ENCODE measurements around the gene GAPDH. TPM values are rescaled to one million over a fixed set of nuclear protein-coding genes. Genes with fewer than 3 reads are reported as not detected.

The GAPDH gene
- total and polyA plus RNA-seq, 5 donors, result 3,735 to 4,983 (median 3,958) TPM

DNA sequence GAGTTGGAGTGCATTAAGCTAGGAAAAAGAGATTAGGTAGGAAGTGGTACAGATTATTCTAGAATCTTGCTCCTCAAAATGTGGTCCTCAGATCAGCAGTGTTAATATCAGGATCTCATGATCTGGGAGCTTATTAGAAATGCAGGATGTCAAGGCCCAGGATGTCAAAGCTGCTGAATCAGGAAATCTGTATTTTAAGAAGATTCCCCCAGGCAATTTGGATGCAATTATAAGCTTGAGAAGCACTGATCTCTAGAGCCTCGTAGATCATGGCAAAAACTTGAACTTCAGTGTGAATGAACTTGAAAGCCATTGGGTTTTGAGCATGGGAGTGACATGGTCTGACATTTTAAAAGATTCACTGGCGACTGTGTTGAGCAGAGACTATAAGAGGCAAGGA, 33.9 kb upstream of the GAPDH start:
- DNase-seq, result no peak
- no peak for ATAC-seq
- no peak overlapping the region for H3K27ac ChIP-seq (ENCODE audit: low read length)
- no peaks in the 10 kb centered on the region for H3K27me3 ChIP-seq (ENCODE audit: control insufficient read depth, insufficient read depth)
- H3K4me3 ChIP-seq (ENCODE audit: low read length), result no peak overlapping the region
- no peaks in the 10 kb centered on the region for H3K4me1 ChIP-seq (ENCODE audit: control insufficient read depth, insufficient read depth, low read length)
- no peaks in the 10 kb centered on the region for H3K9me3 ChIP-seq (ENCODE audit: control insufficient read depth, low read length)
- WGBS, result 89% methylated on average over 2 of the region's 2 CpGs
- intact Hi-C loops (cut with DNase I), result no loop called here

DNA sequence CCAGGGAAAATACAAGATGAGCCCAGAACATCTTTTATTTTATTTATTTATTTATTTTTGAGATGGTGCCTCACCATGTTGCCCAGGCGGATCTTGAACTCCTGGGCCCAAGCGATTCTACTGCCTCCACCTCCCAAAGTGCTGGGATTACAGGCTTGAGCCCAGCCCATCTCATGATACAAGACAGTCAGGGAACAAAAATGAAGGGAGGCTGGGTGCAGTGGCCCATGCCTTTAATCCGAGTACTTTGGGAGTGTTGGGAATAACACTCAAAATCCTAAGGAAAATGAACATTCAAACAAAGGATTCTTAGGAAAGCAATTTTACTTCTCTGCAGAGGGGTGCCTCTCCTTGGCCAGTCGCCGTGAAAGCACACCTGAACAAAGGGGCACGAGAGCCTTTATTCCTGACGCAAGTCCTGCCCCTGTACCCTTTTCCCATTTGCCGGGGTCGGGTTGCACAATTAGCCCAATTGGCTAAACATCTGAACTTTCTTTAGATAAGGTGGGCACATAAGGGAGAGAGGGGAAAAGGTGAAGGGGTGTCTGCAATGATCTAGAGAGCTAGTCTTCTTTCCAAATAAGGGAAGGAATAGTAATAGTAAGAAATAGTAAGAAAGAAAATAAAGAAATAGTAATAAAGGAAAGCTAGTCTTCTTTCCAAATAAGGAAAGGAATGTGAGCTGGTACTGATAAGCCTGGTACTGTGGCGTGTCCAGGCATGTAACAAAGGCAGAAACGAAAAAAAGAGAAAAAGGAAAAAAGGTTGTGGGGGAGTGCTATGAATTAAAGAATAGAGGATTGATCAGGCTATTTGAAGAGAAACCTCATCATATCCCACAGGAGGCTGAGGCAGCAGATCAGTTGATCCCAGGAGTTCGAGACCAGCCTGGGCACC, 27.0 kb upstream of the GAPDH start:
- no peak for ATAC-seq

GRCh38 chr12:6508087-6508486, 26.2 kb upstream of the GAPDH start:
- H3K27me3 ChIP-seq (ENCODE audit: control insufficient read depth, insufficient read depth), result no peaks in the 10 kb centered on the region
- DNase-seq, result no peak
- WGBS, result 89% methylated on average over 7 of the region's 7 CpGs

More for the DNA sequence above, 27.0 kb upstream of the GAPDH start:
- intact Hi-C loops (cut with DNase I), result no loop called here
- Histone ChIP-seq H3K4me3 (ENCODE audit: low read length) (no peak overlapping the region), H3K27me3 (ENCODE audit: control insufficient read depth, insufficient read depth) (no peaks in the 10 kb centered on the region), H3K27ac (ENCODE audit: low read length) (no peak overlapping the region), H3K9me3 (ENCODE audit: control insufficient read depth, low read length) (no peaks in the 10 kb centered on the region), H3K4me1 (ENCODE audit: control insufficient read depth, insufficient read depth, low read length) (no peaks in the 10 kb centered on the region)
- no peak for DNase-seq
- 70% methylated on average over 12 of the region's 12 CpGs for WGBS

DNA sequence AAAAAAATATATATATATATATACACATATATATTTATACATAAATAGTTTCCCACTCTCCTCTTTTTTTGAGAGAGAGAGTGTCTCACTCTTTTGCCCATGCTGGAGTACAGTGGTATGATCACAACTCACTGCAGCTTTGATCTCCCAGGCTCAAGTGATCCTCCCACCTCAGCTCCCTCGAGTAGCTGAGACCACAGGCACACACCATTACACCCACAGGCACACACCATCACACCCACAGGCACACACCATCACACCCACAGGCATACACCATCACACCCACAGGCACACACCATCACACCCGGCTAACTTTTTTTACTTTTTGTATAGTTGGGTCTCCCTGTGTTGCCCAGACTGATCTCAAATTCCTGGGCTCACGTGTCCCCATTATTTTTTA, 14.1 kb upstream of the GAPDH start:
- ATAC-seq, result no peak

More at GRCh38 chr12:6508087-6508486, 26.2 kb upstream of the GAPDH start:
- Histone ChIP-seq H3K4me1 (ENCODE audit: control insufficient read depth, insufficient read depth, low read length) (no peaks in the 10 kb centered on the region), H3K9me3 (ENCODE audit: control insufficient read depth, low read length) (no peaks in the 10 kb centered on the region), H3K27ac (ENCODE audit: low read length) (no peak overlapping the region), H3K4me3 (ENCODE audit: low read length) (no peak overlapping the region)
- no peak for ATAC-seq
- intact Hi-C loops (cut with DNase I), result no loop called here

GRCh38 chr12:6522193-6522592, 12.1 kb upstream of the GAPDH start:
- no peak overlapping the region for H3K4me3 ChIP-seq (ENCODE audit: low read length)
- DNase-seq, result no peak

More for the DNA sequence above, 14.1 kb upstream of the GAPDH start:
- H3K4me1 ChIP-seq (ENCODE audit: control insufficient read depth, insufficient read depth, low read length), result no peaks in the 10 kb centered on the region
- no peak overlapping the region for H3K4me3 ChIP-seq (ENCODE audit: low read length)
- no peak overlapping the region for H3K27ac ChIP-seq (ENCODE audit: low read length)
- no peak for DNase-seq
- intact Hi-C loops (cut with DNase I), result no loop called here
- no peaks in the 10 kb centered on the region for H3K27me3 ChIP-seq (ENCODE audit: control insufficient read depth, insufficient read depth)
- H3K9me3 ChIP-seq (ENCODE audit: control insufficient read depth, low read length), result no peaks in the 10 kb centered on the region
- 87% methylated on average over 3 of the region's 3 CpGs for WGBS

DNA sequence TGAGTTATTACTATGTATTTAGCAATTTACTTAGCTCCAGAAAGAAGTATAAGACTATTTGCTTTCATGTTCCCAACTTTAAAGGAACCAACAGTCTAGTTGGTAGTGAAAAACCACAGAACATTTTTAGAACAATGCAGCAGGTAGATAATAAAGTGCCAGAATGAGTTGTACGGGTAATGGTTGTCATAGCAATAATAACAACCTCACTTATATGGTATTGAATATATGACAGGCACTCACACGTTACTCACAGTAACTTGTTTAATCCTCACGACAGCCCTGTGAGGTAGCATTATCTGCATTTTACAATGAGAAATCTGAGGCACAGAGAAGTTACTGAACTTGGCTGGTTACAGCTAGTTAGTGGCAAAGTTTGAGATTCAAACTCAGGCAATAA, 10.6 kb upstream of the GAPDH start:
- Histone ChIP-seq H3K27me3 (ENCODE audit: control insufficient read depth, insufficient read depth) (no peaks in the 10 kb centered on the region), H3K4me3 (ENCODE audit: low read length) (no peak overlapping the region), H3K4me1 (ENCODE audit: control insufficient read depth, insufficient read depth, low read length) (no peaks in the 10 kb centered on the region), H3K9me3 (ENCODE audit: control insufficient read depth, low read length) (no peaks in the 10 kb centered on the region), H3K27ac (ENCODE audit: low read length) (no peak overlapping the region)
- intact Hi-C loops (cut with DNase I), result no loop called here
- 87% methylated on average over 3 of the region's 3 CpGs for WGBS
- ATAC-seq (no peak), DNase-seq (no peak)

More at GRCh38 chr12:6522193-6522592, 12.1 kb upstream of the GAPDH start:
- H3K27ac ChIP-seq (ENCODE audit: low read length), result no peak overlapping the region
- no peaks in the 10 kb centered on the region for H3K27me3 ChIP-seq (ENCODE audit: control insufficient read depth, insufficient read depth)
- 87% methylated on average over 10 of the region's 10 CpGs for WGBS
- no peaks in the 10 kb centered on the region for H3K9me3 ChIP-seq (ENCODE audit: control insufficient read depth, low read length)
- intact Hi-C loops (cut with DNase I), result no loop called here
- H3K4me1 ChIP-seq (ENCODE audit: control insufficient read depth, insufficient read depth, low read length), result no peaks in the 10 kb centered on the region
- ATAC-seq, result no peak

DNA sequence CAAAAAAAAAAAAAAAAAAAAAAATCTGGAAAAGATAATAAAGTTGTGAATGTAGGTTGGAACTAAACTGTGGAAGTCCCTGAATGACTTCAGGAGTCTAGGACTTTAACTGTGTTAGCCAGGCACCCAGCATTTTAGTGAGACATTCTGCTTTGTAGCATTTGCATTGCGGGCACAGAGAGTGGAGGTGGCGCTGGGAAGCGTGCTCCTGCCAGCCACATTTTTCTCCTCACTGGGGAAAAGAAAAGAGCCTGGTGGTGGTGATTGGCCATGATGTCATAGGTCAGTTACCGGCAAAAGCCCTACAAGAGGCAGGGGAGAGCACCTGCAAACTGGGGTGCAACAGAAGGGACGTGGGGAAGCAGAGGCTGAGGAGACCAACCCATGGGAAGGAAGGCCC, 9.7 kb upstream of the GAPDH start:
- 96% methylated on average over 5 of the region's 5 CpGs for WGBS
- ATAC-seq (no peak), DNase-seq (no peak)
- intact Hi-C loops (cut with DNase I), result no loop called here
- Histone ChIP-seq H3K4me1 (ENCODE audit: control insufficient read depth, insufficient read depth, low read length) (no peaks in the 10 kb centered on the region), H3K27me3 (ENCODE audit: control insufficient read depth, insufficient read depth) (no peaks in the 10 kb centered on the region), H3K9me3 (ENCODE audit: control insufficient read depth, low read length) (no peaks in the 10 kb centered on the region), H3K4me3 (ENCODE audit: low read length) (no peak overlapping the region), H3K27ac (ENCODE audit: low read length) (no peak overlapping the region)

DNA sequence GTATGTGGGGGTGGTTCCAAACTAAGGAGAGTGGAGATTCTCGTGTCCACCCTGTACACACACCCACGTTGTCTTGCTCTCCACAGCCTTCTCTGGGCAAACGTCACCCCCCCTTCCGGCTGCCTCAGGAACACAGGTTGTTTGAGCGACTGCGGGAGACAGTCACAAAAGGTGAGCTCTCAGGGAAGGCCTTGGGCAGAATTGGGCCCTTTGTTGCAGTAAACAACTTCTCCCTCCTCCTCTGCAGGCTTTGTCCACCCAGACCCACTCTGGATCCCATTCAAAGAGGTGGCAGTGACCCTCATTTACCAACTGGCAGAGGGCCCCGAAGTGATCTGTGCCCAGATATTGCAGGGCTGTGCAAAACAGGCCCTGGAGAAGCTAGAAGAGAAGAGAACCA, 8.1 kb upstream of the GAPDH start:
- no peaks in the 10 kb centered on the region for H3K4me1 ChIP-seq (ENCODE audit: control insufficient read depth, insufficient read depth, low read length)
- no peak overlapping the region for H3K27ac ChIP-seq (ENCODE audit: low read length)
- ATAC-seq (no peak), DNase-seq (no peak)
- no peaks in the 10 kb centered on the region for H3K9me3 ChIP-seq (ENCODE audit: control insufficient read depth, low read length)
- H3K4me3 ChIP-seq (ENCODE audit: low read length), result no peak overlapping the region
- no peaks in the 10 kb centered on the region for H3K27me3 ChIP-seq (ENCODE audit: control insufficient read depth, insufficient read depth)
- intact Hi-C loops (cut with DNase I), result no loop called here
- WGBS, result 91% methylated on average over 7 of the region's 7 CpGs

- H3K27ac ChIP-seq (ENCODE audit: low read length), result no peak overlapping the region
- WGBS, result 91% methylated on average over 19 of the region's 19 CpGs
- H3K4me1 ChIP-seq (ENCODE audit: control insufficient read depth, insufficient read depth, low read length), result no peaks in the 10 kb centered on the region
- DNase-seq (no peak), ATAC-seq (no peak)
- no peaks in the 10 kb centered on the region for H3K27me3 ChIP-seq (ENCODE audit: control insufficient read depth, insufficient read depth)
- no peaks in the 10 kb centered on the region for H3K9me3 ChIP-seq (ENCODE audit: control insufficient read depth, low read length)
- no peak overlapping the region for H3K4me3 ChIP-seq (ENCODE audit: low read length)
- intact Hi-C loops (cut with DNase I), result no loop called here
These were observed 7.4 kb upstream of the GAPDH start for GRCh38 chr12:6526766-6527525.

DNA sequence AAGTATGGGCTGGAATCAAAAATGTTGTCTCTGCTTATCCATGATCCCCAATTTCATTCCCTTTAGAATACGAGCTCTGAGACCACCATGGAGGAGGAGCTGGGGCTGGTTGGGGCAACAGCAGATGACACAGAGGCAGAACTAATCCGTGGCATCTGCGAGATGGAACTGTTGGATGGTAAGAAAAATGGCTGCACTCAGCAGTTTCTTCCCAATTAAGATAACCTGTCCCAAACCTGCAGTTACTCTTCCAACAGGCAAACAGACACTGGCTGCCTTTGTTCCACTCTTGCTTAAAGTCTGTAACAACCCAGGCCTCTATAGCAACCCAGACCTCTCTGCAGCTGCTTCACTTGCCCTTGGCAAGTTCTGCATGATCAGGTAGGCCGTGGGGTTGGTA, 6.6 kb upstream of the GAPDH start:
- Histone ChIP-seq H3K27me3 (ENCODE audit: control insufficient read depth, insufficient read depth) (no peaks in the 10 kb centered on the region), H3K27ac (ENCODE audit: low read length) (no peak overlapping the region), H3K9me3 (ENCODE audit: control insufficient read depth, low read length) (no peaks in the 10 kb centered on the region), H3K4me1 (ENCODE audit: control insufficient read depth, insufficient read depth, low read length) (peaks cover 3% of the 10 kb centered on the region), H3K4me3 (ENCODE audit: low read length) (no peak overlapping the region)
- intact Hi-C loops (cut with DNase I), result no loop called here
- ATAC-seq, result no peak
- DNase-seq, result no peak
- WGBS, result 91% methylated on average over 4 of the region's 4 CpGs

DNA sequence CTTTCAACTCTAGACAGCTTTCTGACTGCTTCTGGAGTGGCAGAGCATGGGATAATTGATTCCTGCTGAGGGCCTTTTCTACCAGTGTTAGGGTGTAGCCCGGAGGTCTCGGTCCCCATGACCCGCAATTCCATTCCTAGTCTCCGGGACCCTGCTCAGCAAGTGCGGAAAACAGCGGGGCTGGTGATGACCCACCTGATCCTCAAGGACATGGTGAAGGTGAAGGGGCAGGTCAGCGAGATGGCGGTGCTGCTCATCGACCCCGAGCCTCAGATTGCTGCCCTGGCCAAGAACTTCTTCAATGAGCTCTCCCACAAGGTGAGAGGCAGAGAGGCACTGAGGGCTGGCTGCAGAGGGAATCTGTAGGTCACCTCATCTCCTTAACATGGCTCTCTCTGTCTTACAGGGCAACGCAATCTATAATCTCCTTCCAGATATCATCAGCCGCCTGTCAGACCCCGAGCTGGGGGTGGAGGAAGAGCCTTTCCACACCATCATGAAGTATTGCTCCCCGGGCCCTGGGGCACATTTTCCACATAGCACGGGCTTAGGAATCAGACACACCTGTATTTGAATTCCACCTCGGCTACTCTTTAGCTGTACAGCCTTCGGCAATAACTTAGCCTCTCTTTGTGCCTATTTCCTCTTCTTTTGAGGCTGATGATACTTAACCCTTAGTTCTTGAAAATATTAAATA, 5.6 kb upstream of the GAPDH start:
- DNase-seq, result peak in 1 of 3 donors; percentile 37
- Histone ChIP-seq H3K27me3 (ENCODE audit: control insufficient read depth, insufficient read depth) (no peaks in the 10 kb centered on the region), H3K9me3 (ENCODE audit: control insufficient read depth, low read length) (no peaks in the 10 kb centered on the region), H3K4me3 (ENCODE audit: low read length) (no peak overlapping the region), H3K4me1 (ENCODE audit: control insufficient read depth, insufficient read depth, low read length) (peaks cover 3% of the 10 kb centered on the region), H3K27ac (ENCODE audit: low read length) (no peak overlapping the region)
- intact Hi-C loops (cut with DNase I), result no loop called here
- WGBS, result 80% methylated on average over 17 of the region's 17 CpGs
- no peak for ATAC-seq
